ENCODE measurements around the gene GGT5.

DNA sequence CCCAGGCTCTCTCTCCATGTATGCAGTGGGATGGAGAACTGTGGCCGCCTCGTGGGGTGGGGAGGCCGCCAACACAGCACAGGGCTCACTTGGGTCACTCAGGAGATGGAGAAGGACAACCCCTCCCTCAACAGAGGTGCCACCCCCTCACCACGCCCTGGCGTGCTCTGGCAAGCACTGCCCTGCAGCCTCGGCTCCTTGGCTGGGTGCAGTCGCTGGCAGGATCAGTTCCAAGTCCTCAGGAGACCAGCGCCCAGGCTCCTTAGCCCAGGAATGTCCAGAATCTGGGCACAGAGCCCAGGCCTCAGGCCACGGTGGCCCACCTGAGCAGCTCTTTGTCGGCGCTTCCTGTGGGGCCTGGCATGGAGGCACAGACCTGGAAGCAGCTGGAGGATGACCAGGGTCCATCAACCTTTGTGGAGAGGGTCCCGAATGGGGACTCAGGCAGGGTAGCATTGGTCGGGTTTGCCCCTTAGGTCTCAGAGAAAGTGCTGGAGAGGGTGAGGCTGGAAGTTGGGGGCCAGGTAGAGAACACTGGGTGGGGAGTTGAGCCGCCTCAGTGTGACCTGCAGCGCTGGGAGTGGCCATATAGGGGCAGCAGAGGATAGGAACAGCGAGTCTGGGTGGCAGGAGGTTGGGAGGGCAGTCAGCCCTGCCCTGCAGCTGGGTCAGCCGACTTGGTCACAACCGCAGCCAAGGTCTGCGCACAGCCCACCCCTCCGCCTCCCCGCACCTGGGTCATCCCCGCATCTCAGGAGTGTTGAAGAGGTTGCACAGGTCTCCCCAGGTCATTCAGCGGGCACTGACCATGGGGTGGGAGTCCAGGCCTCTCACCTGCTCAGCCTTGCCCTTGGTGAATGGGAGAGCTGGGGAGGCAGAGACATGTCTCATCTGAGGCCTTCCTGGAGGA lies 55.4 kb downstream of the GGT5 start:
- TF ChIP-seq POLR2AphosphoS5 (IDR thresholded peaks at IDR 0.05; ENCODE audit: low read depth) (no peak), SPI1 (IDR thresholded peaks at IDR 0.05; ENCODE audit: borderline replicate concordance, low read depth) (no peak), GABPA (IDR thresholded peaks at IDR 0.05; ENCODE audit: low read depth) (no peak)
- TF ChIP-seq, protein P1, sequence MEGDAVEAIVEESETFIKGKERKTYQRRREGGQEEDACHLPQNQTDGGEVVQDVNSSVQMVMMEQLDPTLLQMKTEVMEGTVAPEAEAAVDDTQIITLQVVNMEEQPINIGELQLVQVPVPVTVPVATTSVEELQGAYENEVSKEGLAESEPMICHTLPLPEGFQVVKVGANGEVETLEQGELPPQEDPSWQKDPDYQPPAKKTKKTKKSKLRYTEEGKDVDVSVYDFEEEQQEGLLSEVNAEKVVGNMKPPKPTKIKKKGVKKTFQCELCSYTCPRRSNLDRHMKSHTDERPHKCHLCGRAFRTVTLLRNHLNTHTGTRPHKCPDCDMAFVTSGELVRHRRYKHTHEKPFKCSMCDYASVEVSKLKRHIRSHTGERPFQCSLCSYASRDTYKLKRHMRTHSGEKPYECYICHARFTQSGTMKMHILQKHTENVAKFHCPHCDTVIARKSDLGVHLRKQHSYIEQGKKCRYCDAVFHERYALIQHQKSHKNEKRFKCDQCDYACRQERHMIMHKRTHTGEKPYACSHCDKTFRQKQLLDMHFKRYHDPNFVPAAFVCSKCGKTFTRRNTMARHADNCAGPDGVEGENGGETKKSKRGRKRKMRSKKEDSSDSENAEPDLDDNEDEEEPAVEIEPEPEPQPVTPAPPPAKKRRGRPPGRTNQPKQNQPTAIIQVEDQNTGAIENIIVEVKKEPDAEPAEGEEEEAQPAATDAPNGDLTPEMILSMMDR (IDR thresholded peaks at IDR 0.05; ENCODE audit: insufficient read depth, low read length) = peak; percentile 92
- TF ChIP-seq, protein P2, sequence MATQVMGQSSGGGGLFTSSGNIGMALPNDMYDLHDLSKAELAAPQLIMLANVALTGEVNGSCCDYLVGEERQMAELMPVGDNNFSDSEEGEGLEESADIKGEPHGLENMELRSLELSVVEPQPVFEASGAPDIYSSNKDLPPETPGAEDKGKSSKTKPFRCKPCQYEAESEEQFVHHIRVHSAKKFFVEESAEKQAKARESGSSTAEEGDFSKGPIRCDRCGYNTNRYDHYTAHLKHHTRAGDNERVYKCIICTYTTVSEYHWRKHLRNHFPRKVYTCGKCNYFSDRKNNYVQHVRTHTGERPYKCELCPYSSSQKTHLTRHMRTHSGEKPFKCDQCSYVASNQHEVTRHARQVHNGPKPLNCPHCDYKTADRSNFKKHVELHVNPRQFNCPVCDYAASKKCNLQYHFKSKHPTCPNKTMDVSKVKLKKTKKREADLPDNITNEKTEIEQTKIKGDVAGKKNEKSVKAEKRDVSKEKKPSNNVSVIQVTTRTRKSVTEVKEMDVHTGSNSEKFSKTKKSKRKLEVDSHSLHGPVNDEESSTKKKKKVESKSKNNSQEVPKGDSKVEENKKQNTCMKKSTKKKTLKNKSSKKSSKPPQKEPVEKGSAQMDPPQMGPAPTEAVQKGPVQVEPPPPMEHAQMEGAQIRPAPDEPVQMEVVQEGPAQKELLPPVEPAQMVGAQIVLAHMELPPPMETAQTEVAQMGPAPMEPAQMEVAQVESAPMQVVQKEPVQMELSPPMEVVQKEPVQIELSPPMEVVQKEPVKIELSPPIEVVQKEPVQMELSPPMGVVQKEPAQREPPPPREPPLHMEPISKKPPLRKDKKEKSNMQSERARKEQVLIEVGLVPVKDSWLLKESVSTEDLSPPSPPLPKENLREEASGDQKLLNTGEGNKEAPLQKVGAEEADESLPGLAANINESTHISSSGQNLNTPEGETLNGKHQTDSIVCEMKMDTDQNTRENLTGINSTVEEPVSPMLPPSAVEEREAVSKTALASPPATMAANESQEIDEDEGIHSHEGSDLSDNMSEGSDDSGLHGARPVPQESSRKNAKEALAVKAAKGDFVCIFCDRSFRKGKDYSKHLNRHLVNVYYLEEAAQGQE (IDR thresholded peaks at IDR 0.05; ENCODE audit: insufficient replicate concordance, low read depth) = no peak

Measured in HL-60 (cell line).